HepG2 (cell line): Measurements from ENCODE around the gene ACTR1B. TPM values are rescaled to one million over a fixed set of nuclear protein-coding genes. Genes with fewer than 3 reads are reported as not detected.

Experiments
- ARNTL ChIP-seq: sonication (generic); formaldehyde crosslinking; IDR thresholded peaks from 2 replicates; pipeline ENCODE4 v1.4.0; 2020; ENCODE audit warnings: mild to moderate bottlenecking, missing genetic modification reagents
- BORCS8-MEF2B ChIP-seq: sonication (generic); formaldehyde crosslinking; IDR thresholded peaks from 2 replicates; pipeline ENCODE4 v1.8.0; 2022; ENCODE audit warnings: mild to moderate bottlenecking, missing genetic modification reagents
- CREB1 ChIP-seq, 2 experiments: fragments of 450-650 bp in 1 of 2; IDR thresholded peaks; 2 replicates each; pipeline ENCODE4 v1.6.1; 2016 to 2017; ENCODE audit warnings: control low read depth in 1 of 2, mild to moderate bottlenecking in 1 of 2, missing compliant biosample characterization in 1 of 2, missing genetic modification characterization in 1 of 2
- ELF1 ChIP-seq: sonication (generic); formaldehyde crosslinking; IDR thresholded peaks from 2 replicates; pipeline ENCODE4 v1.4.0; 2020; ENCODE audit warnings: missing genetic modification reagents
- EP300 ChIP-seq, 3 experiments: sonication (generic) in 1 of 3; formaldehyde crosslinking in 1 of 3; IDR thresholded peaks; 2 replicates each; pipeline versions ENCODE4 v1.5.1 to v1.6.1; 2011 to 2020; ENCODE audit warnings: low read depth in 2 of 3, low read length in 2 of 3, borderline replicate concordance in 1 of 3, improper control_type of control experiment in 1 of 3, mild to moderate bottlenecking in 1 of 3, missing genetic modification reagents in 1 of 3, moderate library complexity in 1 of 3
- HOXA3 ChIP-seq: sonication (generic); formaldehyde crosslinking; IDR thresholded peaks from 2 replicates; pipeline ENCODE4 v1.5.0; 2020; ENCODE audit warnings: missing genetic modification reagents
- KDM3A ChIP-seq: IDR thresholded peaks from 2 replicates; pipeline ENCODE4 v1.6.1; 2018; ENCODE audit warnings: low read depth, missing compliant biosample characterization
- MEF2D ChIP-seq: sonication (generic); formaldehyde crosslinking; IDR thresholded peaks from 2 replicates; pipeline ENCODE4 v1.5.1; 2020; ENCODE audit warnings: mild to moderate bottlenecking, missing genetic modification reagents
- NFYB ChIP-seq: sonication (generic); formaldehyde crosslinking; IDR thresholded peaks from 2 replicates; pipeline ENCODE4 v1.4.0; 2020; ENCODE audit warnings: missing genetic modification reagents
- RXRB ChIP-seq: IDR thresholded peaks from 2 replicates; pipeline ENCODE4 v1.6.1; 2016; ENCODE audit warnings: borderline replicate concordance, missing genetic modification reagents, missing compliant biosample characterization
- SOX5 ChIP-seq: IDR thresholded peaks from 2 replicates; pipeline ENCODE4 v1.6.1; 2016; ENCODE audit warnings: borderline replicate concordance
- ZFP36L1 ChIP-seq: sonication (generic); formaldehyde crosslinking; IDR thresholded peaks from 2 replicates; pipeline ENCODE4 v1.8.0; 2022; ENCODE audit warnings: mild to moderate bottlenecking, missing genetic modification reagents, moderate library complexity
- ZNF180 ChIP-seq: sonication (generic); formaldehyde crosslinking; IDR thresholded peaks from 2 replicates; pipeline ENCODE4 v1.4.0; 2020; ENCODE audit warnings: low read depth, missing genetic modification reagents, borderline replicate concordance
- ZNF263 ChIP-seq: sonication (generic); formaldehyde crosslinking; IDR thresholded peaks from 2 replicates; pipeline ENCODE4 v1.4.0; 2020; ENCODE audit warnings: missing genetic modification reagents
- ZNF350 ChIP-seq: sonication (generic); formaldehyde crosslinking; IDR thresholded peaks from 2 replicates; pipeline ENCODE4 v1.4.0; 2020; ENCODE audit warnings: mild to moderate bottlenecking, low read depth, missing genetic modification reagents, borderline replicate concordance
- ZNF501 ChIP-seq: sonication (generic); formaldehyde crosslinking; IDR thresholded peaks from 2 replicates; pipeline ENCODE4 v1.5.1; 2020; ENCODE audit warnings: mild to moderate bottlenecking, moderate library complexity, missing genetic modification reagents
- ZNF546 ChIP-seq: sonication (generic); formaldehyde crosslinking; conservative IDR thresholded peaks from 2 replicates; pipeline ENCODE4 v1.8.1; 2023; ENCODE audit warnings: mild to moderate bottlenecking, missing genetic modification reagents
- ZSCAN25 ChIP-seq: sonication (generic); formaldehyde crosslinking; IDR thresholded peaks from 2 replicates; pipeline ENCODE4 v1.8.0; 2022; ENCODE audit warnings: mild to moderate bottlenecking, missing genetic modification reagents
- polyA plus RNA-seq, 8 experiments: library from polyadenylated mRNA; depleted of rRNA in 3 of 8; stranded (reverse) in 7 of 8; unstranded in 1 of 8; fragments of >200 nt; fragmentation: Illumina TruSeq in 4 of 8; extraction: Trizol in 4 of 8; gene quantifications; 2 replicates each; pipeline versions ENCODE4 v1.2.1 to v1.2.3, GENCODE V29; 2011 to 2016; ENCODE audit warnings: low read depth in 4 of 8, missing spikeins in 1 of 8, mixed read lengths in 1 of 8; ENCODE audit not compliant: insufficient read depth in 1 of 8
- total RNA-seq, 5 experiments: library from RNA; depleted of rRNA; stranded (reverse); fragments of >200 nt; fragmentation: Illumina TruSeq; extraction: Trizol; gene quantifications; 2 replicates each; pipeline ENCODE4 v1.2.3, GENCODE V29; 2016; ENCODE audit warnings: low read depth in 1 of 5
- TF ChIP-seq, protein P1 (sequence below): sonication (generic); formaldehyde crosslinking; IDR thresholded peaks from 2 replicates; pipeline ENCODE4 v1.4.0; 2020; ENCODE audit warnings: missing genetic modification reagents, mild to moderate bottlenecking, borderline replicate concordance
- TF ChIP-seq, protein P2 (sequence below): sonication (generic); formaldehyde crosslinking; IDR thresholded peaks from 2 replicates; pipeline ENCODE4 v1.4.0; 2020; ENCODE audit warnings: missing genetic modification reagents

The ACTR1B gene
- total and polyA plus RNA-seq, 2 of the 13 experiments (the other 11 are each of a cell fraction or from before 2014, with no cell fraction given), result 61.7 to 76.7 TPM

GRCh38 chr2:97662895-97663625, 784 bp downstream of the ACTR1B start (continued):
- TF ChIP-seq ZNF180 (CRISPR knock-in tag), result no peak
- TF ChIP-seq BORCS8-MEF2B (CRISPR knock-in tag), result peak; percentile 61
- TF ChIP-seq ZNF350 (CRISPR knock-in tag), result peak; percentile 25; the same call in 1 of the 2 replicates
- TF ChIP-seq, protein P1, sequence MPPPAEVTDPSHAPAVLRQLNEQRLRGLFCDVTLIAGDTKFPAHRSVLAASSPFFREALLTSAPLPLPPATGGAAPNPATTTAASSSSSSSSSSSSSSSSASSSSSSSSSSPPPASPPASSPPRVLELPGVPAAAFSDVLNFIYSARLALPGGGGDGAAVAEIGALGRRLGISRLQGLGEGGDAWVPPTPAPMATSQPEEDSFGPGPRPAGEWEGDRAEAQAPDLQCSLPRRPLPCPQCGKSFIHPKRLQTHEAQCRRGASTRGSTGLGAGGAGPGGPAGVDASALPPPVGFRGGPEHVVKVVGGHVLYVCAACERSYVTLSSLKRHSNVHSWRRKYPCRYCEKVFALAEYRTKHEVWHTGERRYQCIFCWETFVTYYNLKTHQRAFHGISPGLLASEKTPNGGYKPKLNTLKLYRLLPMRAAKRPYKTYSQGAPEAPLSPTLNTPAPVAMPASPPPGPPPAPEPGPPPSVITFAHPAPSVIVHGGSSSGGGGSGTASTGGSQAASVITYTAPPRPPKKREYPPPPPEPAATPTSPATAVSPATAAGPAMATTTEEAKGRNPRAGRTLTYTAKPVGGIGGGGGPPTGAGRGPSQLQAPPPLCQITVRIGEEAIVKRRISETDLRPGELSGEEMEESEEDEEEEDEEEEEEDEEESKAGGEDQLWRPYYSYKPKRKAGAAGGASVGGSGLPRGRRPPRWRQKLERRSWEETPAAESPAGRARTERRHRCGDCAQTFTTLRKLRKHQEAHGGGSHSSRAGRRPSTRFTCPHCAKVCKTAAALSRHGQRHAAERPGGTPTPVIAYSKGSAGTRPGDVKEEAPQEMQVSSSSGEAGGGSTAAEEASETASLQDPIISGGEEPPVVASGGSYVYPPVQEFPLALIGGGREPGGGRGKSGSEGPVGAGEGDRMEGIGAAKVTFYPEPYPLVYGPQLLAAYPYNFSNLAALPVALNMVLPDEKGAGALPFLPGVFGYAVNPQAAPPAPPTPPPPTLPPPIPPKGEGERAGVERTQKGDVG (CRISPR knock-in tag), result no peak
- peak; percentile 82 for TF ChIP-seq ZNF501 (CRISPR knock-in tag)
- 0 out of 2 replicates have a peak, but pooled peaks have one; percentile 41 for TF ChIP-seq ARNTL (CRISPR knock-in tag)
- TF ChIP-seq, protein P2, sequence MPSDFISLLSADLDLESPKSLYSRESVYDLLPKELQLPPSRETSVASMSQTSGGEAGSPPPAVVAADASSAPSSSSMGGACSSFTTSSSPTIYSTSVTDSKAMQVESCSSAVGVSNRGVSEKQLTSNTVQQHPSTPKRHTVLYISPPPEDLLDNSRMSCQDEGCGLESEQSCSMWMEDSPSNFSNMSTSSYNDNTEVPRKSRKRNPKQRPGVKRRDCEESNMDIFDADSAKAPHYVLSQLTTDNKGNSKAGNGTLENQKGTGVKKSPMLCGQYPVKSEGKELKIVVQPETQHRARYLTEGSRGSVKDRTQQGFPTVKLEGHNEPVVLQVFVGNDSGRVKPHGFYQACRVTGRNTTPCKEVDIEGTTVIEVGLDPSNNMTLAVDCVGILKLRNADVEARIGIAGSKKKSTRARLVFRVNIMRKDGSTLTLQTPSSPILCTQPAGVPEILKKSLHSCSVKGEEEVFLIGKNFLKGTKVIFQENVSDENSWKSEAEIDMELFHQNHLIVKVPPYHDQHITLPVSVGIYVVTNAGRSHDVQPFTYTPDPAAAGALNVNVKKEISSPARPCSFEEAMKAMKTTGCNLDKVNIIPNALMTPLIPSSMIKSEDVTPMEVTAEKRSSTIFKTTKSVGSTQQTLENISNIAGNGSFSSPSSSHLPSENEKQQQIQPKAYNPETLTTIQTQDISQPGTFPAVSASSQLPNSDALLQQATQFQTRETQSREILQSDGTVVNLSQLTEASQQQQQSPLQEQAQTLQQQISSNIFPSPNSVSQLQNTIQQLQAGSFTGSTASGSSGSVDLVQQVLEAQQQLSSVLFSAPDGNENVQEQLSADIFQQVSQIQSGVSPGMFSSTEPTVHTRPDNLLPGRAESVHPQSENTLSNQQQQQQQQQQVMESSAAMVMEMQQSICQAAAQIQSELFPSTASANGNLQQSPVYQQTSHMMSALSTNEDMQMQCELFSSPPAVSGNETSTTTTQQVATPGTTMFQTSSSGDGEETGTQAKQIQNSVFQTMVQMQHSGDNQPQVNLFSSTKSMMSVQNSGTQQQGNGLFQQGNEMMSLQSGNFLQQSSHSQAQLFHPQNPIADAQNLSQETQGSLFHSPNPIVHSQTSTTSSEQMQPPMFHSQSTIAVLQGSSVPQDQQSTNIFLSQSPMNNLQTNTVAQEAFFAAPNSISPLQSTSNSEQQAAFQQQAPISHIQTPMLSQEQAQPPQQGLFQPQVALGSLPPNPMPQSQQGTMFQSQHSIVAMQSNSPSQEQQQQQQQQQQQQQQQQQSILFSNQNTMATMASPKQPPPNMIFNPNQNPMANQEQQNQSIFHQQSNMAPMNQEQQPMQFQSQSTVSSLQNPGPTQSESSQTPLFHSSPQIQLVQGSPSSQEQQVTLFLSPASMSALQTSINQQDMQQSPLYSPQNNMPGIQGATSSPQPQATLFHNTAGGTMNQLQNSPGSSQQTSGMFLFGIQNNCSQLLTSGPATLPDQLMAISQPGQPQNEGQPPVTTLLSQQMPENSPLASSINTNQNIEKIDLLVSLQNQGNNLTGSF (CRISPR knock-in tag), result peak; percentile 57; the same call in 1 of the 2 replicates
- no peak for TF ChIP-seq ZNF546 (CRISPR knock-in tag)
- peak; percentile 42; the same call in 1 of the 2 replicates for TF ChIP-seq ZNF263
- TF ChIP-seq ZSCAN25 (CRISPR knock-in tag), result peak; percentile 68; the same call in 1 of the 2 replicates
- TF ChIP-seq KDM3A (CRISPR knock-in tag), result 0 out of 2 replicates have a peak, but pooled peaks have one; percentile 25
- TF ChIP-seq ZFP36L1 (CRISPR knock-in tag), result peak; percentile 70; the same call in 1 of the 2 replicates
- TF ChIP-seq EP300 (IDR thresholded peaks at IDR 0.05; ENCODE audit: low read depth in 2 of 2, low read length in 2 of 2), result 0 out of 4 replicates have a peak, but pooled peaks of 1 of the 2 experiments have one; percentile 3
- TF ChIP-seq EP300 (CRISPR knock-in tag; IDR thresholded peaks at IDR 0.05; ENCODE audit: borderline replicate concordance), result no peak
- 0 out of 2 replicates have a peak, but pooled peaks have one; percentile 38 for TF ChIP-seq MEF2D (CRISPR knock-in tag)
- no peak for TF ChIP-seq CREB1 (IDR thresholded peaks at IDR 0.05)
- 0 out of 2 replicates have a peak, but pooled peaks have one; percentile 56 for TF ChIP-seq CREB1 (CRISPR knock-in tag; IDR thresholded peaks at IDR 0.05)
- peak; percentile 27; the same call in 1 of the 2 replicates for TF ChIP-seq SOX5 (CRISPR knock-in tag)
- peak; percentile 64; the same call in 1 of the 2 replicates for TF ChIP-seq RXRB
- peak; percentile 8; the same call in 1 of the 2 replicates for TF ChIP-seq ELF1 (CRISPR knock-in tag)
- peak; percentile 29; the same call in 1 of the 2 replicates for TF ChIP-seq NFYB
- 0 out of 2 replicates have a peak, but pooled peaks have one; percentile 34 for TF ChIP-seq HOXA3 (CRISPR knock-in tag)
